ENCODE measurements around the gene CACNA2D4. TPM values are rescaled to one million over a fixed set of nuclear protein-coding genes. Genes with fewer than 3 reads are reported as not detected.

CACNA2D4 gene
- total and polyA plus RNA-seq, 4 donors = 0.82 to 2.8 (median 1.3) TPM

- Histone ChIP-seq H3K4me1 (ENCODE audit: control insufficient read depth in 4 of 4, insufficient read depth in 4 of 4, low read length in 3 of 4) (no peaks in the 10 kb centered on the region), H3K27ac (ENCODE audit: low read depth in 1 of 2, low read length in 2 of 2) (no peak overlapping the region), H3K36me3 (ENCODE audit: control insufficient read depth in 4 of 4, insufficient read depth in 3 of 4, low read depth in 1 of 4, low read length in 3 of 4) (no peaks in the 10 kb centered on the region), H3K27me3 (ENCODE audit: control insufficient read depth in 4 of 4, insufficient read depth in 4 of 4, low read length in 3 of 4) (no peaks in the 10 kb centered on the region), H3K9ac (ENCODE audit: low read depth in 1 of 2, low read length in 2 of 2) (no peak overlapping the region), H3K4me3 (ENCODE audit: low read depth in 1 of 3, low read length in 3 of 3) (no peak overlapping the region), H3K9me3 (ENCODE audit: control insufficient read depth in 4 of 4, low read length in 3 of 4) (no peaks in the 10 kb centered on the region)
- TF ChIP-seq RXRA (IDR thresholded peaks at IDR 0.05) (no peak), FOXA2 (IDR thresholded peaks at IDR 0.05) (no peak), SP1 (IDR thresholded peaks at IDR 0.05) (no peak), EGR1 (IDR thresholded peaks at IDR 0.05; ENCODE audit: low read depth in 2 of 2) (no peak)
- DNase-seq (ENCODE audit: low spot score) = no peak
- 87% methylated on average over 16 of the region's 16 CpGs for WGBS
Observed at GRCh38 chr12:1840981-1841425, 77.4 kb downstream of the CACNA2D4 start.

GRCh38 chr12:1839956-1840951, 78.2 kb downstream of the CACNA2D4 start:
- Histone ChIP-seq H3K4me1 (ENCODE audit: control insufficient read depth in 4 of 4, insufficient read depth in 4 of 4, low read length in 3 of 4) (no peaks in the 10 kb centered on the region), H3K27me3 (ENCODE audit: control insufficient read depth in 4 of 4, insufficient read depth in 4 of 4, low read length in 3 of 4) (no peaks in the 10 kb centered on the region), H3K9ac (ENCODE audit: low read depth in 1 of 2, low read length in 2 of 2) (no peak overlapping the region), H3K27ac (ENCODE audit: low read depth in 1 of 2, low read length in 2 of 2) (no peak overlapping the region), H3K9me3 (ENCODE audit: control insufficient read depth in 4 of 4, low read length in 3 of 4) (no peaks in the 10 kb centered on the region), H3K4me3 (ENCODE audit: low read depth in 1 of 3, low read length in 3 of 3) (no peak overlapping the region), H3K36me3 (ENCODE audit: control insufficient read depth in 4 of 4, insufficient read depth in 3 of 4, low read depth in 1 of 4, low read length in 3 of 4) (no peaks in the 10 kb centered on the region)
- WGBS = 70% methylated on average over 24 of the region's 24 CpGs
- no peak for DNase-seq (ENCODE audit: low spot score)
- no peak for TF ChIP-seq TAF1 (conservative IDR thresholded peaks at IDR 0.05)
- no peak for TF ChIP-seq ATF3 (IDR thresholded peaks at IDR 0.05)
- TF ChIP-seq HNF4G (IDR thresholded peaks at IDR 0.05) = no peak
- no peak for TF ChIP-seq RXRA (IDR thresholded peaks at IDR 0.05)
- TF ChIP-seq RAD21 (IDR thresholded peaks at IDR 0.05) = no peak
- TF ChIP-seq SP1 (IDR thresholded peaks at IDR 0.05) = no peak
- no peak for TF ChIP-seq NR2F2 (IDR thresholded peaks at IDR 0.05)
- no peak for TF ChIP-seq CTCF (IDR thresholded peaks at IDR 0.05; ENCODE audit: low read depth, low read length, missing input control)
- no peak for TF ChIP-seq YY1 (IDR thresholded peaks at IDR 0.05)
- TF ChIP-seq GABPA (IDR thresholded peaks at IDR 0.05 in 1 of 2, conservative IDR thresholded peaks at IDR 0.05 in 1 of 2) = no peak
- no peak for TF ChIP-seq EGR1 (IDR thresholded peaks at IDR 0.05; ENCODE audit: low read depth in 2 of 2)
- TF ChIP-seq FOXA1 (IDR thresholded peaks at IDR 0.05) = no peak
- TF ChIP-seq FOXA2 (IDR thresholded peaks at IDR 0.05) = no peak
- no peak for TF ChIP-seq MAX (IDR thresholded peaks at IDR 0.05)
- TF ChIP-seq REST (IDR thresholded peaks at IDR 0.05) = no peak
- no peak for TF ChIP-seq ZBTB33 (IDR thresholded peaks at IDR 0.05)
- no peak for TF ChIP-seq JUND (IDR thresholded peaks at IDR 0.05)
- no peak for TF ChIP-seq HNF4A (conservative IDR thresholded peaks at IDR 0.05)
